ENCODE data around the gene MKRN2. TPM values are rescaled to one million over a fixed set of nuclear protein-coding genes. Genes with fewer than 3 reads are reported as not detected.

MKRN2 gene
- polyA plus RNA-seq, 3 donors, result 18.2 to 30.9 (median 29.6) TPM

DNA sequence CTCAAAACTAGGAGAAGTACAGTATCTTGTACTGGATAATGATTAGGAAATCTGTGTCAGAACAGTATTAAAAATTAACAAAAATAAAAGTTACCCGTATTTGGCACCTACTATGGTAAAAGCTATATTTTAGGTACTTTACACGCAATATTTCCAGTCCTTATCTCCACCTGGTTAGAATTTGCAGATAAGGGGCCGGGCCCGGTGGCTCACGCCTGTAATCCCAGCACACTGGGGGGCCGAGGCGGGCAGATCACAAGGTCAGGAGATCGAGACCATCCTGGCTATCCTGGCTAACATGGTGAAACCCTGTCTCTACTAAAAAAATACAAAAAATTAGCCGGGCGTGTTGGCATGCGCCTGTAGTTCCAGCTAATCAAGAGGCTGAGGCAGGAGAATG lies 40.0 kb upstream of the MKRN2 start:
- peak overlapping the region in 1 of 7 donors; percentile 33 for H3K27ac Mint-ChIP-seq
- no peaks in the 10 kb centered on the region for H3K27me3 Mint-ChIP-seq (ENCODE audit: low read depth in 3 of 3)
- peaks cover 6 to 36% of the 10 kb centered on the region in 2 donors for H3K36me3 ChIP-seq (replicated peaks in 1 of 2; ENCODE audit: control insufficient read depth in 1 of 2, insufficient read depth in 2 of 2, low read length in 2 of 2)
- intact Hi-C loops (cut with micrococcal nuclease), result no loop called here
- H3K27me3 ChIP-seq (ENCODE audit: control insufficient read depth in 2 of 2, insufficient read depth in 2 of 2, low read length in 2 of 2), result no peaks in the 10 kb centered on the region
- no peaks in the 10 kb centered on the region for H3K4me1 ChIP-seq (ENCODE audit: control insufficient read depth in 1 of 2, insufficient read depth in 2 of 2, low read length in 2 of 2)
- WGBS (ENCODE audit: insufficient coverage), result 100% methylated on average over 5 of the region's 11 CpGs
- peaks cover 33 to 45% of the 10 kb centered on the region in 2 donors for H3K36me3 Mint-ChIP-seq
- H3K9me3 Mint-ChIP-seq, result peaks cover 0 to 2% (median 1%) of the 10 kb centered on the region in 7 donors
- no peak overlapping the region for H3K4me3 Mint-ChIP-seq
- H3K4me3 ChIP-seq (replicated peaks in 1 of 3; ENCODE audit: low read depth in 2 of 3, low read length in 3 of 3), result no peak overlapping the region
- no peak overlapping the region for H3K4me2 ChIP-seq (replicated peaks; ENCODE audit: extremely low read depth, low read length, poor library complexity, severe bottlenecking)
- no peaks in the 10 kb centered on the region for H4K20me1 ChIP-seq (ENCODE audit: insufficient read depth, low read length)
- H2AFZ ChIP-seq (ENCODE audit: insufficient read depth, low read depth, low read length, poor library complexity, severe bottlenecking), result no peak overlapping the region
- H3K9me3 ChIP-seq (replicated peaks in 1 of 2; ENCODE audit: control insufficient read depth in 1 of 2, insufficient read depth in 1 of 2, low read length in 2 of 2), result no peaks in the 10 kb centered on the region
- no peak for DNase-seq
- H3K4me1 Mint-ChIP-seq, result no peaks in the 10 kb centered on the region
- no peak overlapping the region for H3K27ac ChIP-seq (ENCODE audit: low read depth in 1 of 2, low read length in 2 of 2)
- TF ChIP-seq, protein P1, sequence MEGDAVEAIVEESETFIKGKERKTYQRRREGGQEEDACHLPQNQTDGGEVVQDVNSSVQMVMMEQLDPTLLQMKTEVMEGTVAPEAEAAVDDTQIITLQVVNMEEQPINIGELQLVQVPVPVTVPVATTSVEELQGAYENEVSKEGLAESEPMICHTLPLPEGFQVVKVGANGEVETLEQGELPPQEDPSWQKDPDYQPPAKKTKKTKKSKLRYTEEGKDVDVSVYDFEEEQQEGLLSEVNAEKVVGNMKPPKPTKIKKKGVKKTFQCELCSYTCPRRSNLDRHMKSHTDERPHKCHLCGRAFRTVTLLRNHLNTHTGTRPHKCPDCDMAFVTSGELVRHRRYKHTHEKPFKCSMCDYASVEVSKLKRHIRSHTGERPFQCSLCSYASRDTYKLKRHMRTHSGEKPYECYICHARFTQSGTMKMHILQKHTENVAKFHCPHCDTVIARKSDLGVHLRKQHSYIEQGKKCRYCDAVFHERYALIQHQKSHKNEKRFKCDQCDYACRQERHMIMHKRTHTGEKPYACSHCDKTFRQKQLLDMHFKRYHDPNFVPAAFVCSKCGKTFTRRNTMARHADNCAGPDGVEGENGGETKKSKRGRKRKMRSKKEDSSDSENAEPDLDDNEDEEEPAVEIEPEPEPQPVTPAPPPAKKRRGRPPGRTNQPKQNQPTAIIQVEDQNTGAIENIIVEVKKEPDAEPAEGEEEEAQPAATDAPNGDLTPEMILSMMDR (IDR thresholded peaks at IDR 0.05), result no peak
- no peaks in the 10 kb centered on the region for H3K79me2 ChIP-seq (ENCODE audit: insufficient read depth, low read length)
- H3K9ac ChIP-seq (ENCODE audit: insufficient read depth, low read length, poor library complexity, severe bottlenecking), result no peak overlapping the region

- TF ChIP-seq, protein P1 (IDR thresholded peaks at IDR 0.05), result no peak
- intact Hi-C loops (cut with micrococcal nuclease), result no loop called here
- Histone ChIP-seq H3K79me2 (ENCODE audit: insufficient read depth, low read length) (no peaks in the 10 kb centered on the region), H3K9ac (ENCODE audit: insufficient read depth, low read length, poor library complexity, severe bottlenecking) (no peak overlapping the region), H3K27ac (ENCODE audit: low read depth in 1 of 2, low read length in 2 of 2) (no peak overlapping the region), H2AFZ (ENCODE audit: insufficient read depth, low read depth, low read length, poor library complexity, severe bottlenecking) (no peak overlapping the region), H3K4me2 (replicated peaks; ENCODE audit: extremely low read depth, low read length, poor library complexity, severe bottlenecking) (no peak overlapping the region), H3K4me1 (ENCODE audit: control insufficient read depth in 1 of 2, insufficient read depth in 2 of 2, low read length in 2 of 2) (no peaks in the 10 kb centered on the region), H4K20me1 (ENCODE audit: insufficient read depth, low read length) (no peaks in the 10 kb centered on the region), H3K27me3 (ENCODE audit: control insufficient read depth in 2 of 2, insufficient read depth in 2 of 2, low read length in 2 of 2) (no peaks in the 10 kb centered on the region), H3K36me3 (replicated peaks in 1 of 2; ENCODE audit: control insufficient read depth in 1 of 2, insufficient read depth in 2 of 2, low read length in 2 of 2) (peaks cover 12 to 34% of the 10 kb centered on the region in 2 donors), H3K4me3 (replicated peaks in 1 of 3; ENCODE audit: low read depth in 2 of 3, low read length in 3 of 3) (no peak overlapping the region), H3K9me3 (replicated peaks in 1 of 2; ENCODE audit: control insufficient read depth in 1 of 2, insufficient read depth in 1 of 2, low read length in 2 of 2) (no peaks in the 10 kb centered on the region)
- no peak for DNase-seq
- Mint-ChIP-seq H3K4me3 (no peak overlapping the region), H3K27me3 (ENCODE audit: low read depth in 3 of 3) (no peaks in the 10 kb centered on the region), H3K9me3 (peaks cover 0 to 2% (median 1%) of the 10 kb centered on the region in 7 donors), H3K36me3 (peaks cover 33 to 47% of the 10 kb centered on the region in 2 donors), H3K27ac (no peak overlapping the region), H3K4me1 (no peaks in the 10 kb centered on the region)
- WGBS (ENCODE audit: insufficient coverage), result 100% methylated on average over 5 of the region's 6 CpGs
Measured at GRCh38 chr3:12518261-12519028, 38.4 kb upstream of the MKRN2 start.
